ENCODE results near the gene PHEX.

Gene PHEX

DNA sequence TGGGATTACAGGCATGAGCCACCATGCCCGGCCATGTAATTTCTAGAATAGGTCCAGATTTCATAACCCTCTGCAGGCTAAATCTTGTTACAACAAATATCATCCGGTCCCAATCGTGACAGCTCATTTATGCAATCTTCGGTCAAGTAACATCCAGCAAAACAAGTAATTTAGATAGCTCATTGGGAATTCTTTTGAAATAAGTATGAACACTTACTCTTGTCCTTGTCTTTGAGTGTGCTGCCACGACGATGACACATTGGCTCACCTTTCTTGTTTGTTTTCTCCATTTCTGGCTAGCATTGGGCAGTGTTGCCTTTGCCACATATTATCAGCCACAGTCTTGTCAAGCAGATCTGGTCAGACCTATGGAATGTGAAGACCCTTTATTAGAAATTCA, 92.0 kb downstream of the PHEX start:
- H3K4me3 ChIP-seq (ENCODE audit: low read length) = no peak overlapping the region
- peak; percentile 89 for DNase-seq (ENCODE audit: low read depth)
- TF ChIP-seq, protein P1, sequence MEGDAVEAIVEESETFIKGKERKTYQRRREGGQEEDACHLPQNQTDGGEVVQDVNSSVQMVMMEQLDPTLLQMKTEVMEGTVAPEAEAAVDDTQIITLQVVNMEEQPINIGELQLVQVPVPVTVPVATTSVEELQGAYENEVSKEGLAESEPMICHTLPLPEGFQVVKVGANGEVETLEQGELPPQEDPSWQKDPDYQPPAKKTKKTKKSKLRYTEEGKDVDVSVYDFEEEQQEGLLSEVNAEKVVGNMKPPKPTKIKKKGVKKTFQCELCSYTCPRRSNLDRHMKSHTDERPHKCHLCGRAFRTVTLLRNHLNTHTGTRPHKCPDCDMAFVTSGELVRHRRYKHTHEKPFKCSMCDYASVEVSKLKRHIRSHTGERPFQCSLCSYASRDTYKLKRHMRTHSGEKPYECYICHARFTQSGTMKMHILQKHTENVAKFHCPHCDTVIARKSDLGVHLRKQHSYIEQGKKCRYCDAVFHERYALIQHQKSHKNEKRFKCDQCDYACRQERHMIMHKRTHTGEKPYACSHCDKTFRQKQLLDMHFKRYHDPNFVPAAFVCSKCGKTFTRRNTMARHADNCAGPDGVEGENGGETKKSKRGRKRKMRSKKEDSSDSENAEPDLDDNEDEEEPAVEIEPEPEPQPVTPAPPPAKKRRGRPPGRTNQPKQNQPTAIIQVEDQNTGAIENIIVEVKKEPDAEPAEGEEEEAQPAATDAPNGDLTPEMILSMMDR (IDR thresholded peaks at IDR 0.05; ENCODE audit: insufficient read depth, low read depth, low read length, missing control alignments) = no peak

GRCh38 chrX:22125481-22125880, 93.4 kb downstream of the PHEX start:
- H3K4me3 ChIP-seq (ENCODE audit: low read length) = no peak overlapping the region
- DNase-seq (ENCODE audit: low read depth) = no peak
- TF ChIP-seq, protein P1 (IDR thresholded peaks at IDR 0.05; ENCODE audit: insufficient read depth, low read depth, low read length, missing control alignments) = no peak

DNA sequence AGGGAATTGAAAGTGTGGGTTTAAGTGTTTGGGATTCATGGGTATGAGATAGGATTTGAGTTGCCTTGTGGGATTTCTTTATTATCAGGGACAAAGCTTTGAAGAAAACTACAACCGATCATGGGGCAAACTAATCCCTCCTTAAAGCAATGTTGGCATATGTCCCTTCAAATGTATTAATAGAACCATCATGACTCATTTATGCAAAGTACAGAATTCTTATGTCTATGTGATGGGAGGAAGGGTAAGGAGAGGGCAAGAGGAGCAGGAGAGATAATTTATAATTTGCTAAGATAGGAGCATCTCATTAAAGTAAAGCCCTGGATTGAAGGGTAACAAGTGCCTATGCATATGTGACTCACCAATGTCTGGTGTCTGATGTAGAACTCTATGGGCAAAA, 94.2 kb downstream of the PHEX start:
- TF ChIP-seq, protein P1 (IDR thresholded peaks at IDR 0.05; ENCODE audit: insufficient read depth, low read depth, low read length, missing control alignments) = no peak
- H3K4me3 ChIP-seq (ENCODE audit: low read length) = no peak overlapping the region
- peak; percentile 39 for DNase-seq (ENCODE audit: low read depth)

GRCh38 chrX:22128961-22129360, 96.8 kb downstream of the PHEX start:
- peak; percentile 66 for DNase-seq (ENCODE audit: low read depth)

DNA sequence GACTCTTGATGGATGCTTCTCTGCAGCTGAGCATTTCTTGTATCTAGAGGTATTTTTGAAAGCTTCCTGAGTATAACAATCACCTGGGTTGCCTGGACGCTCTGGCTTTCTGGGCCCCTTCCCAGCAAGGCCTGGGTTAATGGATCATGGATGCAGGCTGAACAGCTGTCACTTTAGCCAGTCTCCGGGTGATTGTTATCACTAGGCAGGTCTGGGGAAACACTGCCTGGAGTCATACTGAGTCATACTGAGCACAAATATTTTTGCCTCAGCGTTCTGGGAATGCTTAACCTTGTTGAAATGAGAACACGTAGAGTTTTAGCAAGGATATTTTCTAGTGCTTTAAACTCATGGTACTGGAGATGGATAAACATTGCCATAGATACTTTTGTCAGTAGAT, 102.6 kb downstream of the PHEX start:
- H3K4me3 ChIP-seq (ENCODE audit: low read length) = no peak overlapping the region
- peak; percentile 84 for DNase-seq (ENCODE audit: low read depth)
- TF ChIP-seq, protein P1 (IDR thresholded peaks at IDR 0.05; ENCODE audit: insufficient read depth, low read depth, low read length, missing control alignments) = no peak

More at GRCh38 chrX:22128961-22129360, 96.8 kb downstream of the PHEX start:
- no peak overlapping the region for H3K4me3 ChIP-seq (ENCODE audit: low read length)
- TF ChIP-seq, protein P1 (IDR thresholded peaks at IDR 0.05; ENCODE audit: insufficient read depth, low read depth, low read length, missing control alignments) = no peak

GRCh38 chrX:22135171-22135711, 103.1 kb downstream of the PHEX start:
- DNase-seq (ENCODE audit: low read depth) = peak; percentile 80
- H3K4me3 ChIP-seq (ENCODE audit: low read length) = no peak overlapping the region
- TF ChIP-seq, protein P1 (IDR thresholded peaks at IDR 0.05; ENCODE audit: insufficient read depth, low read depth, low read length, missing control alignments) = no peak

- TF ChIP-seq, protein P1 (IDR thresholded peaks at IDR 0.05; ENCODE audit: insufficient read depth, low read depth, low read length, missing control alignments) = peak; percentile 58
- DNase-seq (ENCODE audit: low read depth) = peak; percentile 89
- peak overlapping the region; percentile 36 for H3K4me3 ChIP-seq (ENCODE audit: low read length)
Observed at GRCh38 chrX:22135994-22136684, 104.0 kb downstream of the PHEX start.
